HTERT RPE-1 (cell line): ENCODE measurements around the gene SH2B3.
"Not testable (repeated sequence)": the region's sequence is repeated elsewhere in the genome, so short reads cannot be mapped to it uniquely, and the experiment has no call there.

ENCODE experiments used
- in situ Hi-C: fragments of 300-500 bp; cut with MboI; formaldehyde crosslinking; loops from 4 replicates; pipeline ENCODE4 v1.14.3; 2020; ENCODE audit warnings: low sequenced_read_pairs

The SH2B3 gene

DNA sequence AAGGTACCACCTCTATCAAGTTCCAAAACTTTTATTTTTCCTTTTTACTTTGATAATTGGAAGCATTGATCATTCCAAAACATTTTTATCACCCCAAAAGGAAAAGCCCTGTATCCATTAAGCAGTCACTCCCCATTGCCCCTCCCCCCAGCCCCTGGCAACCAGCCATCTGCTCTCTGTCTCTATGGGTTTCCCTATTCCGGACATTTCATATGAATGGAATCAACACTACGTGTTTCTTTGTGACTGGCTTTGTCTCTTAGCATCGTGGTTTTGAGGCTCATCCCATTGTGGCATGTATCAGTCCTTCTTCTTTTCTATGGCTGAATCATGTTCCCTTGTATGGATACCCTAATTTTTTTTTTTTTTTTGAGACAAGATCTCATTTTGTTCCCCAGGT lies 18.8 kb upstream of the SH2B3 start:
- in situ Hi-C loops: no loop called here

DNA sequence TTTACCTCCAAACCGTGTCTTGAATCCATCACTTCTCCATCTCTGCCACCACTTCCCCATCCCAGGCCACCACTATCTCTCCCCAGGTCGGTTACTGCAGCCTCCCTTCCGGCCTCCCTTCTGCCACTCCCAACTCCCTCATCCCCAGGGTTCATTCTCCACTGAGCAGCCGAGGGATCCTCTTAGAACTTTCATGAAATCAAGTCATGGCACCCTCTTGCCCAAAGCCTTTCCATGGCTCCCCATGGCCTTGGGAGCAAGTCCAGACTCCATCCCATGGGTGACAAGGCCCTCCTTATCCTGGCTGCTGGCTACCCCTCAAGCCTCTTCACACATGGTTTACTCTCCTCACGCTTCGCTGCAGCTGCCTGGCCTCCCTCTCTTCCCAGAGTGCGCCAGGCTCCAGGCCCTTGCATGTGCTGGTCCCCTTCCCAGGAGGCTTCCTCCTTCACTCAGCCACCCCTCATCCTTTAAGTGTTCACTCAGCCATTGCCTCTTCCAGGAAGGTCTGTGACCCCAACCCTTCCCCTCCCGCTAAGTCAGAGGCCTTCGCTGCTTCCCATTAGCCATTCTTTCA lies 17.9 kb upstream of the SH2B3 start:
- in situ Hi-C loops: no loop called here

DNA sequence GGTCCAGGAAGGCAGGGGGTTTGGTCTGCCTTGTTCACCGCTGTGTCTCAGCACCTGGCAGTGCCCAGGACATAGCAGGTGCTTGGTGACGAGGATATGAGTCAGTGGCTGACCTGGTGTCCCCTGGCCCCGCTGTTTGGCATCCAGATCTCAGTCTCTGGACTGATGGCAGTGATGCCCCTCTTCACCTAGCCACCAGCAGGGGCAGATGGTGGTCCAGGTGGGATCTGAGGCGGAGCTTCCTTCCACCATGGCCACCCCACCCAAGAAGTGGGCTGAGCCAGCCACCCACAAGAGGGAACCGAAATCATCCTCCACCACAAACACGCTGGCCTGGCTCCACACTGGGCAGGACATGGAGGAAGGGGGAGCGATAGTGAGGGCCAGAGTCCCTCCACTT lies 16.1 kb upstream of the SH2B3 start:
- in situ Hi-C loops: no loop called here

DNA sequence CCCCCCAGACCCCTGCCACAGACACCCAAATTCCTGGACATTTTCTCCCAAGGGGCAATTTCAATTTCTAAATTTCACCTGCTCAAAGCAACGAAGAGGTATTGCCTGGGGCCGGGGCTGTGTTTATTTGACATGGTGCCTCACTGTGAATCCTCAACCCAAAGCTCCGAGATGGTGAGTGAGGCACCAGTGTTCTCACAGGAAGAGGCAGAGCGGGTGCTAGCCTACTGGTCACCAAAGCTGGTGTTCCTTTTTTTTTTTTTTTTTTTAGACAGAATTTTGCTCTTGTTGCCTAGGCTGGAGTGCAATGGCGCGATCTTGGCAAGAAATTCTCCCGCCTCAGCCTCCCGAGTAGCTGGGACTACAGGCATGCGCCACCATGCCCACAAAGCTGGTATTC lies 14.8 kb upstream of the SH2B3 start:
- in situ Hi-C loops: no loop called here

DNA sequence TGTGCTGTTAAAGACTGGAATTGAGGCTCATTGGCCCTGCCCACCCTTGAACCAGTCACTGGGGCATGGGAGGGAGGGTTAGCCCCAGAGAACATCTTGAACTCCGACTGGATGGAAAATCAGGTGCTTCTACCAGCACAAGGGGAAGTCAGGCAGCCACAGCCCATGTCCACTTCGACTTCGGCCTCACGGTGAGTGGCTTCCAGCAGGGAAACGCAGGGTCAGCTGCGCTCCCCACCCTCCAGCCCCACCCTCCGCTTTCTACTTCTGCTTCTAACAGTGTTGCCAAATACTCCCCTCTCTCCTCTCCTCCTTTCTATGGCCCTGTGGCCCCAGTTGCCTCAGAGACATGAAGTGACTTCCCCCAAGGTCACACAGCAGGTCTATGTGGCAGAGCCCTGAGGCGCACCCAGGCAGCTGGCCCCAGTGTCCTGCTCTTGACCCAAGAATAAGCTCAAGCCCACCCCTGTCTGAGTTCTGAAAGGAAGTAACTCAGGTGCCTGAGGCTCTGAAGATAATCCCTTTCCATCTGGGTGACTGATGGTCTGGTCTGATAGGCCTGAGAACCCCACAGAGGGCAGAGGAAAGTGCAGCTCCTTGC lies 11.9 kb upstream of the SH2B3 start:
- in situ Hi-C loops: no loop called here

DNA sequence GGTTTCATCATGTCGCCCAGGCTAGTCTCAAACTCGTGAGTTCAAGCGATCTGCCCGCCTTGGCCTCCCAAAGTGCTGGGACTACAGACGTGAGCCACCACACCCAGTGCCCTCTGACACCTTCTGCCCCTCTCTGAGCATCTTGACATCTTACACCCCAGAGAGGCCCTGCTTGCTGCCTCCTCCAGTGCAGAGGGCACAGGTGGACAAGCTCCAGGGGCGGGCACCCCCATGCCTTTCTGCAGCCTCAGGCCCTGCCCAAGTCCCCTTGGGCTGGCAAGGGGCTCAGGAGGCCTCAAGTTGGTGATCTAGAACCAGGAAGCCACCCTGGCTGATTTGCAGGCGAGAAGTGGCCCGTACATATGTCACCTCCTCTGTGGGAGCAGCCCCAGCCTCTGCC lies 11.2 kb upstream of the SH2B3 start:
- in situ Hi-C loops: no loop called here

DNA sequence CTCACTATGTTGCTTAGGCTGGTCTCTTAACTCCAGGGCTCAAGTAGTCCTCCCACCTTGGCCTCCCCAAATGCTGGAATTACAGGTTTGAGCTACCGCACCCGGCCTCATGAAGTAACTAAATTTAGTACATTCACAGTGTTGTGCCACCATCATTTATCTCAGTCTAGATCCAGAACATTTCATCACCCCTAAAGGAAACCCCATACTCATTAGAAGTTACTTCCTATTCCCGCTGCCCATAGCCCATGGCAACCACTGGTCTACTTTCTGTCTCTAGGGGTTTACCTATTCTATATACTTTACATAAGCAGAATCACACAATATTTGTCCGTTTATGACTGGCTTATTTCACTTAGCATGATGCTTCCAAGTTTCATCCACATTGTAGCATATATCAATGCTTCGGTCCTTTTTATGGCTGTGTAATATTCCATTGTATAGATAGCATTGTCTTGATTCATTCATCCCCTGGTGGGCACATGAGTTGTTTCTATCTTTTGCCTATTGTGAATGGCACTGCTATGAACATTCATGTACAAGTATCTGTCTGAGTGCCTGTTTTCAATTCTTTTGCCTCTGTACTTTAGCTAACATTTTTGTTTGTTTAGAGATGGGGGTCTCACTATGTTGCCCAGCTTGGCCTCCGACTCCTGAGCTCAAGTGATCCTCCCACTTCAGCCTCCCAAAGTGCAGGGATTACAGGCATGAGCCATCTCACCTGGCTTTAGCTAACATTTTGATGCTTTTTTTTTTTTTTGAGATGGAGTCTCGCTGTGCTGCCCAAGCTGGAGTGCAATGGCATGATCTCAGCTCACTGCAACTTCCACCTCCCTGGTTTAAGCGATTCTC lies 10.2 kb upstream of the SH2B3 start:
- in situ Hi-C loops: no loop called here

DNA sequence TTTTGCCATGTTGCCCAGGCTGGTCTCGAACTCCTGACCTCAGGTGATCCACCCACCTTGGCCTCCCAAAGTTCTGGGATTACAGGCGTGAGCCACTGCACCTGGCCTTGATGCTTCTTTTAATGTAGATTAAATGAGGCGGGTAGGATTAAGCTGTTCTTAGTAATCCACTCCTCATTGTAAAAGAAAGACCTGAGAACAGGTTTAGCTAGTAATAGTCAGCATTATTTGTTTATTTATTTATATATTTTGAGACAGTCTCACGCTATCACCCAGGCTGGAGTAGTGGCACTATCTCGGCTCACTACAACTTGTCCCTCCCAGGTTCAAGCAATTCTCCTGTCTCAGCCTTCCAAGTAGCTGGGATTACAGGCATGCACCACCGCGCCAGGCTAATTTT lies 9.5 kb upstream of the SH2B3 start:
- in situ Hi-C loops: not testable (repeated sequence)

DNA sequence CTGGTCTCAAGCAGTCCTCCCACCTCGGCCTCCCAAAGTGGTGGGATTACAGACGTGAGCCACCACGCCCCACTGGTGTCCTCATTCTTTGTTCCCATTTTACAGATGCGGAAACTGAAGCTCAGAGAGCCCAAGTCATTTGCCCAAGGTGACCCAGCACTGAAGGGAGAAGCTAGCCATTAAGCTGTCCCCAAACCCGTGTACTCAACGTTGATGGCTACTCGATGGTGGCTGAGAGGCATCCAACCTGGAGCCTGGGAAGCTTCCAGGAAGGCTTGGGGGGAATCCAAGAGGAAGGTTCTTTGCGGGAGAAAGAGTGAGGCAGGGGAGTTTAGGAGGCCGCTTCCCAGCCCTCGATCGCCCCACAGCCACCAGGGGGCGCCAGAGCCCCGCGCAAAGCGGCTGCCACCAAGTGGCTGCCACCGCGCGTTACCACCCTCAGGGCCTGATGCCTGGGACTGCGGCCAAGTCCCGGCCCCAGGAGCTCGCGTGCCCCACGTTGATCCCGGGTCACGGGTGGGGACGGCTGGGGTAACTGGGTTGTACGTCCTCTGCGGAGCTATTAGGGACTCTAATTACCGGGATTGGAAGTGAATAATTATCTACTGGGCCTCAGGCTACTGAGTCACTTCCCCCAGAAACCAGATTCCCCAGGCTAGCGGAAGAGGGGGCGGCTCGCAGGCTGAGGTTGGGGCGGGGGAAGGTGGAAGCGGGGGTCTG lies 8.8 kb upstream of the SH2B3 start:
- in situ Hi-C loops: no loop called here

DNA sequence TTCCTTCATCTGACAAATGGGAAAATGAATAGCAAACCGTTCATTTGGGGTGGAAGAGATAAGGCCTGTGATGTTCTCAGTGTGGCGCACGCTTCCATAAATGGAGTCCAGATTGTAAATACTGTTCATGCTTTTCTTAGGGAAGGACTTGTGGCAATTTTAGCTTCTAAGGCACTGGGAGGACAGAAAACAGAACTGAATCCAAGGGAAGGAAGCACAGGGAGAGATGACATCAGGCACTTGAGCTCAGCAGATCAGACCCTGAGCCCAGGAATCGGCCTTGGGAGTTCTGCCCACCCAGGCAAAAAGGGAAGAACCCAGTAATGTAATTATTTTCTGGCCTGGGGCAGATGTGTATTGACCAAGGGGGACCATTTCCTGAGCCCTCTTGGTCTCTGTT lies 7.2 kb upstream of the SH2B3 start:
- in situ Hi-C loops: no loop called here

DNA sequence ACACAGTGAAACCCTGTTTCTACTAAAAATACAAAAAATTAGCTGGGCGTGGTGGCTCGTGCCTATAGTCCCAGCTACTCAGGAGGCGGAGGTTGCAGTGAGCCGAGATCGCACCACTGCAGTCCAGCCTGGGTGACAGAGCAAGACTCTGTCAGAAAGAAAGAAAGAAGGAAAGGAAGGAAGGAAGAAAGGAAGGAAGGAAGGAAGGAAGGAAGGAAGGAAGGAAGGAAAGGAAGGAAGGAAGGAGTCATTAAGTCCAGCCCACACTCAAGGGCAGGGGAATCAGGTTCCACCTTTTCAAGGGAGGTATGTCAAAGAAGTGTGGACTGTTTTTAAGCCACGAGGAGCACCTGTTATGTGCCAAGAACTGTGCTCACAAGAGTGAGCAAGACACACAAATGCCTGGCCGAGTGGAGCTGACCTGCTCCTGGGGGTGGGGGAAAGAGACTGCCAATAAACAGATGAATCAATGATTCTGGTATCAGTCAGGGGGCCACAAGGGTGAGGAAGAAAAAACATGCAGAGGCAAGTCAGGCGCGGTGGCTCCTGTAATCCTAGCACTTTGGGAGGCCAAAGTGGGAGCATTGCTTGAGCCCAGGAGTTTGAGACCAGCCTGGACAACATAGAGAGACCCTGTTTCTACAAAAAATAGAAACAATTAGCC lies 5.8 kb upstream of the SH2B3 start:
- in situ Hi-C loops: not testable (repeated sequence)

DNA sequence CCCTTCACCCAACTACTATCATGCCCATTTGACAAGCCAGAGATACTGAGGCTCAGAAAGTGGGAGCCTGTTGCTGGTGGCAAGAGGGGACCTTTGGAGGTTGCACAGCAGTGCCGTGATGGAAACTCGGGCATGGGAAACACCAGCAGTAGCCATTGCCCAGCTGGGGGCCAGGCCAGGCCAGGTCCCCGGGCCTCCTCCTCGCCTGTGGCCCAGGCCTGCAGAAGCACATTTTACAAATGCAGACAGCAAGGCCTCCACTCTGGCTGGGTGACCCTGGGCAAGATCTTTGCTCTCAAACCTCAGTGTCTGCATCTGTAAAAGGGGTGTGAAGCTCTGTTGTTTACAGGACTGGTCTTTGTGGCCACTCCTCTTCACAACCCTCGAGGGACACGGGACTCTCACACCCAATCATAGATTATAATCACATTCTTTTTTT lies 4.5 kb upstream of the SH2B3 start:
- in situ Hi-C loops: no loop called here

DNA sequence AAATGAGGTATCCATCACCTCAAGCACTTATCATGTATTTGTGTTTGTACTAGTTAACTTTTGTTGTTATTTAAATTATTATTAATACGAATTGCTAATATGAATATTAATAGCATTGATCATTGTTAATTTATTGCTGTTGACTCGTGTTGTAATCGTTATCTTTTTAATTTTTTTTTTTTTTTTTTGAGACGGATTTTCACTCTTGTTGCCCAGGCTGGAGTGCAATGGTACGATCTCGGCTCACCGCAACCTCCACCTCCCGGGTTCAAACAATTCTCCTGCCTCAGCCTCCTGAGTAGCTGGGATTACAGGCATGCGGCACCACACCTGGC lies 3.3 kb upstream of the SH2B3 start:
- in situ Hi-C loops: not testable (repeated sequence)

DNA sequence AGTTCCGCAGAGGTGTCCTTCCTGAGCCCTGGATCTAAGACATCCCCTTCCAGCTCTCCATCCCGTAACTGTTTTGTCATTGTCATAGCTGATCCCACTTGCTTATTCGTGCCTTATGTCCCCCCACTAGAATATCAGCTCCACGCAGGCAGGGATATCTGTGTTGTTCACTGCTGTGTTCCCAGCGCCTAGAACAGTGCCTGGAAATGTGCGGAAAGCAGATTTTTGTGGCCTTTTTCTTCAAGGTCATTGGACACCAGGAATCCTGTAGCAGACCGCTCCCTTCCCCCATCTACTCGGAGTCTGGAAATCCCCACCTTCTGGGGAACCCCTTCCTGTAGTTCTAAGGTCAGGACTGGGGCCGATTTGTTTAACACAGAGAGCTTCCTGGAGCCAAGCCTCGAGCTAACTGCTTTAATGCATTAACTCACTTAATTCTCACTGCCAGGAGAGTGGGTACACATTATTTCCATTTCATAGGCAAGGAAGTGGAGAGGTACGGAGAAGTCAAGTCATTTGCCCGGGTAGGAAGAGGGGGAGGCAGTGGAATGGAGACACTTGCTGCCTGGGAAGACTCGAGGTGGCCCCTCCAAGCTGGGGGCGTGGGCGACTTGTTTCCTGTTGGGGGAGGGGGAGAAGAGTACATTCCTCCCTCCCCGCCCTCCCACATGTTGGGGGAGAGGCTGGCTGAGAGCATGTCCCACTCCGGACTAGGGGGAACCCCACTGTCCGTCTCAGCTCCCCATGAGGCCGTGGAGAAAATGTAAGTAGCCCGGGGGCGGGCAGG lies 1.2 kb upstream of the SH2B3 start:
- in situ Hi-C loops: no loop called here

DNA sequence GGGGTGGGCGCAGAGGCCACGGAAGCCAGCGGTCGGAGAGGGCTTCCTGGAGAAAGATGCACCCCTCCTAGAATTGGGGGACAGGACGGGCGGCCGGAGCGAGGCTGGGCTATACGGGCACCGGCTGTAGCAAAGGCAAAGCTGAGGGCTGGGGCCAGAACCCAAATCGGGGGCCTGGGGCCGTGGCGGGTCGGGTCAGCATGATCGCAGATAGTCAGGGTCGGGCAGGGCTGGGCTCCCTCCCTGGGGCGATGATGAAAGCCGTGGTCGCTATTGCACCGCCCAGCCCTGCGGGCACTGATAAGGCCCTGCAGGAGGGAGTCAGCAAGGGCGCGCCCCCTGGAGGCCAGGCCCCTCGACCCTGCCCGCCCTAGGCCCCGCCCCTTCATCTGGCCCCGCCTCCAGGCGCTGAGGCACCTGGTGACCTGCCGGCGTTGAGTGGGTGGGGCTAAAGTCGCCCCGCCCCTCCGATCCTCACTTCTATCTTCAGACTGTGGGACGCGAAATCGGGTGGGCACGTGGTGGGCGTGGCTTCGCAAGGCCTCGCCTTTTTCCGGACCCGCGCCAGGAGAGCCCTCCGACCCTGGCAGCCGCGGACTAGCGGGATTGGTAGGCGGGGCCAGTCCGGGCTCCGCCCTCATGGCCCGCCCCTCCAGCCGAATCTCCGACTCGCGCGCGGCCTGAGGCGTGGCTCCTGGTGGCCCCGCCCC lies 419 bp upstream of the SH2B3 start:
- in situ Hi-C loops: no loop called here

DNA sequence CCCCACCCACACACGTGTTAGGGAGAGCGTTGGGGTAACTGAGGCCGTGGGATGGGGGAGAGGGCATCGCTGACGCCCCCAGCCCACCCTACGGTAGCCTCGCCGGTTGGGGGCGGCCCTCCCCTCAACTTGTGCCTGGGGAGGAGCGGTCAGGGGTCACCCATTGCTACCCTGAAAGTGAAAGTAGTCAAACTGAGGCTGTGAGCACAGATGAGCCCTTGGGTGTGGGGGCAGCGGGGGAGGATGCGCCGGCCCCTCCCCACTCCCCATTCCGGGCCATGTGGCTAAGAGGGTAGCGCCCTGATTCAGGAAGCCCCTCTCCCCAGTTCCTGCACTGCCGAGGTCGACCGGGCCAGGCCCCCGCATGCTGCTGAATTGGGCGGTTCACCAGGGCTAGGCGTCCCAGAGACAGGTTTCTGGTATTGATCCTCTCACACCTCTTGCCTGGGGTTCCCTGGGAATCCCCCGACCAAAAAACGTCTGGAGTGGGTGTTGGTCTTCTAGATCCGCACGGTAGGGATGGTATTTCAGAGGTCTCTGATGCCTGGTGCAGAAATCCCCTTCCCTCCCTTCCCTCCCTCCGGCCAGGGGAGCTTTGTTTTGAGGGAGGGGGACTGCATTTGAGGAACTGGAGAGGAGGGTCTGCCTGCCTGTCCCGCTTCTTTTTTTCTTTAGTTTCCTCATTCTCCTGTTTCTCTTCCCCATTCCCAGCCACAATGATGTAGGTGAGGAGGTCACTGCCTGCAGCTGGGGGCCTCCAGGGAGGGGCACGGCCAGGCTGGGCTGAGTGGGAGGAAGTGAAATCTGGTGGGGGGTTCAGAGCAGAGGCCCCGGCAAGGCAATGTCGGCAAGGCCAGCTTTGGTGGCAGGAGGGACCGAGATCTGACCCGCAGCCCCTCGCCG lies 1.0 kb downstream of the SH2B3 start:
- in situ Hi-C loops: no loop called here

DNA sequence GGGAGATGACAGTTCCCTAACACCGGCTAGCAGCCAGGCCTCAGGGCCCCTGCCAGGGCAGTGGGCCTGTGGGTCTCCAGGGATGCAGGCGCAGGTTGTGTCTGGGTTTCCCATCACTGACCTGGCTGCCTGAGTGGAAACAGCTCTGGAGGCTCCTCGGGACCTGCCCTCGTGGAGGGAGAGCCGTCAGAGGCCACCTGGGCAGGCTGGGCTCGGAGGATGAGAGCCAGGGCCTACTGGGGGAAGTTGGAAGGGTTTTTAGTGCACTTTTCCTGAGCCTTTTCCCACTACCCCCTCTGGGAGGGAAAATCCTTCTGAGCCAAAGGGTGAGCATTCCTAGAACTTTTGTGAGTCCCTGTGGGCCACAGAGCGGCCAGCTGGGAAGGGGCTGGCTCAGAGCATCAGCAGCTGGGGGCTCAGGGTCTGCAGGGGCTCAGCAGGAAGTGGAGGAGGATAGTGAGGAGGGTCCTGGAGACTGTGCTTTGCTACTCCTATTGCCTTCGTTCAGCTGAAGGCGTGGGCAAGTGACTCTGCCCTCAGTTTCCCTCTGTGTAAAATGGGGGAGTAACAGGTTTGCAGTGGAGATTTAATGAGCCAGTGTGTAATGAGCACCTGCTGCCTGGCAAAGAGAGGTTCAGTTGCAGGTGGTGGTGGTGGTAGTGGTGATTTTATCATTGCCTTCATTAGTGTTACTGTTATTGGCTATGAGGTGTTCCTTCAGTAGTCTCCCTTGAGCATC lies 1.8 kb downstream of the SH2B3 start:
- in situ Hi-C loops: no loop called here

DNA sequence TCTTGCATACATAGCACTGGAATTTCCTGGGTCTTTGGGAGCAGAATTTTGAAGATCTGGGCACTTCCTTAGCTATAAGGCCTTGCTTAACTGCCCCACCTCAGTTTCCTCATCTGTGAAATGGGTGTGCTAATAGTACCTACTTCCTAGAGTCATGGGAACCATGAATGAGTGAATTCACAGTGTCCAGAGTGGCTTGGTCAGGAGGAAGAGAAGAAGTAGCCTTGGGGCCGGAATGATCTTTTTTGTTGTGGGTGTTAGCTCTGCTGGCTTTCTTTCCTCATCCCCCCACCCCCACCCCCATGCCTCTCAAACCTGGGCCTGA lies 2.4 kb downstream of the SH2B3 start:
- in situ Hi-C loops: no loop called here
